SK-N-SH treated with all-trans-retinoic acid at 6 μM for 48 hours (cell line): ENCODE data around the gene XDH.

Experiments
- ATAC-seq: fragments of 200-7000 bp; cut with Tn5 transposase; 3 replicates; pipeline ENCODE4 v1.9.1; 2020; ENCODE audit warnings: mild to moderate bottlenecking, moderate library complexity
- ARNTL ChIP-seq: fragments of 450-650 bp; formaldehyde crosslinking; IDR thresholded peaks from 2 replicates; pipeline ENCODE4 v1.5.0; 2020; ENCODE audit warnings: low read depth, mild to moderate bottlenecking, moderate library complexity, borderline replicate concordance
- BACH2 ChIP-seq: fragments of 250-450 bp; sonication (Bioruptor Pico); IDR thresholded peaks from 2 replicates; pipeline ENCODE4 v1.9.0; 2021; ENCODE audit warnings: mild to moderate bottlenecking, borderline replicate concordance
- CREB5 ChIP-seq: fragments of 250-450 bp; sonication (Bioruptor Pico); IDR thresholded peaks from 2 replicates; pipeline ENCODE4 v1.5.1; 2020; ENCODE audit warnings: low read depth, mild to moderate bottlenecking, moderate library complexity
- CSDC2 ChIP-seq: fragments of 250-450 bp; sonication (Bioruptor Pico); IDR thresholded peaks from 2 replicates; pipeline ENCODE4 v1.5.0; 2020; ENCODE audit warnings: mild to moderate bottlenecking, moderate library complexity
- ESRRG ChIP-seq: fragments of 250-450 bp; sonication (Bioruptor Pico); IDR thresholded peaks from 2 replicates; pipeline ENCODE4 v1.6.1; 2021; ENCODE audit warnings: mild to moderate bottlenecking
- GLIS3 ChIP-seq: fragments of 250-450 bp; sonication (Bioruptor Pico); IDR thresholded peaks from 2 replicates; pipeline ENCODE4 v1.5.0; 2020; ENCODE audit warnings: mild to moderate bottlenecking, moderate library complexity
- ISL1 ChIP-seq: fragments of 250-450 bp; sonication (Bioruptor Pico); IDR thresholded peaks from 2 replicates; pipeline ENCODE4 v2.1.2; 2022; ENCODE audit warnings: mild to moderate bottlenecking, moderate library complexity
- OSR1 ChIP-seq: fragments of 250-450 bp; sonication (Bioruptor Pico); IDR thresholded peaks from 2 replicates; pipeline ENCODE4 v1.8.0; 2022; ENCODE audit warnings: moderate library complexity, mild to moderate bottlenecking, inconsistent platforms
- PPARA ChIP-seq: fragments of 250-450 bp; sonication (Bioruptor Pico); IDR thresholded peaks from 2 replicates; pipeline ENCODE4 v1.5.0; 2020; ENCODE audit warnings: mild to moderate bottlenecking, borderline replicate concordance
- RARB ChIP-seq: fragments of 250-450 bp; sonication (Bioruptor Pico); IDR thresholded peaks from 2 replicates; pipeline ENCODE4 v1.8.0; 2021; ENCODE audit warnings: mild to moderate bottlenecking, moderate library complexity
- SNAI2 ChIP-seq: fragments of 250-450 bp; sonication (Bioruptor Pico); IDR thresholded peaks from 2 replicates; pipeline ENCODE4 v1.5.0; 2020; ENCODE audit warnings: mild to moderate bottlenecking, moderate library complexity
- TCF4 ChIP-seq: fragments of 250-450 bp; sonication (Bioruptor Pico); IDR thresholded peaks from 2 replicates; pipeline ENCODE4 v1.8.0; 2021; ENCODE audit warnings: mild to moderate bottlenecking, moderate library complexity, borderline replicate concordance
- TOX ChIP-seq: fragments of 250-450 bp; sonication (Bioruptor Pico); IDR thresholded peaks from 2 replicates; pipeline ENCODE4 v1.8.0; 2021; ENCODE audit warnings: mild to moderate bottlenecking, moderate library complexity, borderline replicate concordance
- ZC3H10 ChIP-seq: fragments of 250-450 bp; sonication (Bioruptor Pico); IDR thresholded peaks from 2 replicates; pipeline ENCODE4 v1.5.1; 2021; ENCODE audit warnings: mild to moderate bottlenecking, moderate library complexity
- ZFP3 ChIP-seq: fragments of 250-450 bp; sonication (Bioruptor Pico); IDR thresholded peaks from 2 replicates; pipeline ENCODE4 v1.5.0; 2020; ENCODE audit warnings: mild to moderate bottlenecking, moderate library complexity
- ZFP30 ChIP-seq: fragments of 450-650 bp; formaldehyde crosslinking; IDR thresholded peaks from 2 replicates; pipeline ENCODE4 v1.5.0; 2022; ENCODE audit warnings: mild to moderate bottlenecking, moderate library complexity
- ZNF565 ChIP-seq: fragments of 450-650 bp; formaldehyde crosslinking; conservative IDR thresholded peaks from 2 replicates; pipeline ENCODE4 v1.5.0; 2020; ENCODE audit warnings: low read depth, mild to moderate bottlenecking, moderate library complexity
- ZNF70 ChIP-seq: fragments of 450-650 bp; formaldehyde crosslinking; IDR thresholded peaks from 2 replicates; pipeline ENCODE4 v1.5.0; 2020; ENCODE audit warnings: mild to moderate bottlenecking, moderate library complexity
- ZNF8 ChIP-seq: fragments of 450-650 bp; formaldehyde crosslinking; IDR thresholded peaks from 2 replicates; pipeline ENCODE4 v1.5.0; 2020; ENCODE audit warnings: mild to moderate bottlenecking, moderate library complexity
- TF ChIP-seq, protein P1 (sequence below): fragments of 250-450 bp; sonication (Bioruptor Pico); IDR thresholded peaks from 2 replicates; pipeline ENCODE4 v1.5.1; 2021; ENCODE audit warnings: mild to moderate bottlenecking, moderate library complexity
- TF ChIP-seq, protein P2 (sequence below): fragments of 250-450 bp; sonication (Bioruptor Pico); IDR thresholded peaks from 2 replicates; pipeline ENCODE4 v1.8.0; 2021; ENCODE audit warnings: low read depth, mild to moderate bottlenecking, moderate library complexity, borderline replicate concordance
- TF ChIP-seq, protein P3 (sequence below): fragments of 250-450 bp; sonication (Bioruptor Pico); IDR thresholded peaks from 2 replicates; pipeline ENCODE4 v1.5.0; 2020; ENCODE audit warnings: mild to moderate bottlenecking, moderate library complexity
- TF ChIP-seq, protein P4 (sequence below): fragments of 250-450 bp; sonication (Bioruptor Pico); IDR thresholded peaks from 2 replicates; pipeline ENCODE4 v1.8.0; 2020; ENCODE audit warnings: mild to moderate bottlenecking, moderate library complexity, borderline replicate concordance

Gene XDH

DNA sequence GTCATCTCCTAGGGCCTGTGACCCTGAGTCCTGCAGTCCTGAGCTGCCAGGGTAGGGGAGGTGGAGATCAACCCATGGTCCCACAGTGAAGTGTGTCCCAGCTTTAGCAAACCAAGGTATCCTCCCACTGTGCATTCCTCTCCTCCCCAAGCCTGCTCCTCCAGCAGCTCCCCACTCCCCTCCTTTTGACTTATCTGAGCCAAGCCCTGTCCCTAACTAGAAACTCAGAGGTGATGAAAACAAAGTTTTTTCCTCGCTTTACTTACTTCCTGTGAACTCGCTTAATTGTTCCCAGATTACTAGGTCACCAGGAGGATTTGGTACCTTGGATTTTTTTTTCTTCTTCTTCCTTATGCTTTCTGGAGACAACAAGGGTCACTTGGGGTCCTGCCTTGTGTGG, 99.8 kb downstream of the XDH start:
- TF ChIP-seq ESRRG (CRISPR knock-in tag) (no peak), BACH2 (no peak), CREB5 (CRISPR knock-in tag) (no peak)
- TF ChIP-seq, protein P1, sequence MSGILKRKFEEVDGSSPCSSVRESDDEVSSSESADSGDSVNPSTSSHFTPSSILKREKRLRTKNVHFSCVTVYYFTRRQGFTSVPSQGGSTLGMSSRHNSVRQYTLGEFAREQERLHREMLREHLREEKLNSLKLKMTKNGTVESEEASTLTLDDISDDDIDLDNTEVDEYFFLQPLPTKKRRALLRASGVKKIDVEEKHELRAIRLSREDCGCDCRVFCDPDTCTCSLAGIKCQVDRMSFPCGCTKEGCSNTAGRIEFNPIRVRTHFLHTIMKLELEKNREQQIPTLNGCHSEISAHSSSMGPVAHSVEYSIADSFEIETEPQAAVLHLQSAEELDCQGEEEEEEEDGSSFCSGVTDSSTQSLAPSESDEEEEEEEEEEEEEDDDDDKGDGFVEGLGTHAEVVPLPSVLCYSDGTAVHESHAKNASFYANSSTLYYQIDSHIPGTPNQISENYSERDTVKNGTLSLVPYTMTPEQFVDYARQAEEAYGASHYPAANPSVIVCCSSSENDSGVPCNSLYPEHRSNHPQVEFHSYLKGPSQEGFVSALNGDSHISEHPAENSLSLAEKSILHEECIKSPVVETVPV: no peak
- TF ChIP-seq, protein P2, sequence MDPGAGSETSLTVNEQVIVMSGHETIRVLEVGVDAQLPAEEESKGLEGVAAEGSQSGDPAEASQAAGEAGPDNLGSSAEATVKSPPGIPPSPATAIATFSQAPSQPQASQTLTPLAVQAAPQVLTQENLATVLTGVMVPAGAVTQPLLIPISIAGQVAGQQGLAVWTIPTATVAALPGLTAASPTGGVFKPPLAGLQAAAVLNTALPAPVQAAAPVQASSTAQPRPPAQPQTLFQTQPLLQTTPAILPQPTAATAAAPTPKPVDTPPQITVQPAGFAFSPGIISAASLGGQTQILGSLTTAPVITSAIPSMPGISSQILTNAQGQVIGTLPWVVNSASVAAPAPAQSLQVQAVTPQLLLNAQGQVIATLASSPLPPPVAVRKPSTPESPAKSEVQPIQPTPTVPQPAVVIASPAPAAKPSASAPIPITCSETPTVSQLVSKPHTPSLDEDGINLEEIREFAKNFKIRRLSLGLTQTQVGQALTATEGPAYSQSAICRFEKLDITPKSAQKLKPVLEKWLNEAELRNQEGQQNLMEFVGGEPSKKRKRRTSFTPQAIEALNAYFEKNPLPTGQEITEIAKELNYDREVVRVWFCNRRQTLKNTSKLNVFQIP (CRISPR knock-in tag): no peak

DNA sequence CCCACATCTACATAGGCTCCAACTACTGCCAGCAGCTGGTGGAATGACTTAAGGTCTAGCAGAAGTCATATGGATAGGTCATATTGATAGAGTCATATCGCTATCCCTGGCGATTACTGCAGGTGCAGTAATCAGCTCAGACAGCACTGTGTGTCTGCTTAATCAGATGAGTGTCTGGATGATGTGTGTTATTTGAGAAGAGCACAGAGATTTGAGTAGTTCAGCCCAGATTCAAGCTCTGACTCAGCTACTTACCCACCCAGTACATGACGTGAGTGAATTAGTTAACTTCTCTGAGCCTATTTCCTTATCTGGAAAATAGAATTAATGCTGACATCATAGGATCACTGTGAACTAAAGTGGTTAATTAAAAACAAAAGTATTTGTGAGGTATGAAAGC, 101.6 kb downstream of the XDH start:
- ATAC-seq: peak; percentile 78
- TF ChIP-seq ESRRG (CRISPR knock-in tag) (0 out of 2 replicates have a peak, but pooled peaks have one; percentile 48), TOX (no peak), OSR1 (CRISPR knock-in tag) (no peak), ZNF8 (CRISPR knock-in tag) (no peak; the same call in 1 of the 2 replicates), ISL1 (CRISPR knock-in tag) (peak; percentile 84), CSDC2 (CRISPR knock-in tag) (no peak), TCF4 (CRISPR knock-in tag) (no peak), ARNTL (no peak), ZC3H10 (no peak), ZFP3 (CRISPR knock-in tag) (0 out of 2 replicates have a peak, but pooled peaks have one; percentile 50), ZNF70 (CRISPR knock-in tag) (no peak), ZFP30 (CRISPR knock-in tag) (no peak), BACH2 (no peak), RARB (CRISPR knock-in tag) (no peak), GLIS3 (0 out of 2 replicates have a peak, but pooled peaks have one; percentile 9), PPARA (CRISPR knock-in tag) (no peak), ZNF565 (no peak), SNAI2 (CRISPR knock-in tag) (peak; percentile 39; the same call in 1 of the 2 replicates), CREB5 (CRISPR knock-in tag) (peak; percentile 97)
- TF ChIP-seq, protein P2 (CRISPR knock-in tag): no peak
- TF ChIP-seq, protein P3, sequence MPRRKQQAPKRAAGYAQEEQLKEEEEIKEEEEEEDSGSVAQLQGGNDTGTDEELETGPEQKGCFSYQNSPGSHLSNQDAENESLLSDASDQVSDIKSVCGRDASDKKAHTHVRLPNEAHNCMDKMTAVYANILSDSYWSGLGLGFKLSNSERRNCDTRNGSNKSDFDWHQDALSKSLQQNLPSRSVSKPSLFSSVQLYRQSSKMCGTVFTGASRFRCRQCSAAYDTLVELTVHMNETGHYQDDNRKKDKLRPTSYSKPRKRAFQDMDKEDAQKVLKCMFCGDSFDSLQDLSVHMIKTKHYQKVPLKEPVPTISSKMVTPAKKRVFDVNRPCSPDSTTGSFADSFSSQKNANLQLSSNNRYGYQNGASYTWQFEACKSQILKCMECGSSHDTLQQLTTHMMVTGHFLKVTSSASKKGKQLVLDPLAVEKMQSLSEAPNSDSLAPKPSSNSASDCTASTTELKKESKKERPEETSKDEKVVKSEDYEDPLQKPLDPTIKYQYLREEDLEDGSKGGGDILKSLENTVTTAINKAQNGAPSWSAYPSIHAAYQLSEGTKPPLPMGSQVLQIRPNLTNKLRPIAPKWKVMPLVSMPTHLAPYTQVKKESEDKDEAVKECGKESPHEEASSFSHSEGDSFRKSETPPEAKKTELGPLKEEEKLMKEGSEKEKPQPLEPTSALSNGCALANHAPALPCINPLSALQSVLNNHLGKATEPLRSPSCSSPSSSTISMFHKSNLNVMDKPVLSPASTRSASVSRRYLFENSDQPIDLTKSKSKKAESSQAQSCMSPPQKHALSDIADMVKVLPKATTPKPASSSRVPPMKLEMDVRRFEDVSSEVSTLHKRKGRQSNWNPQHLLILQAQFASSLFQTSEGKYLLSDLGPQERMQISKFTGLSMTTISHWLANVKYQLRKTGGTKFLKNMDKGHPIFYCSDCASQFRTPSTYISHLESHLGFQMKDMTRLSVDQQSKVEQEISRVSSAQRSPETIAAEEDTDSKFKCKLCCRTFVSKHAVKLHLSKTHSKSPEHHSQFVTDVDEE (CRISPR knock-in tag): 0 out of 2 replicates have a peak, but pooled peaks have one; percentile 34
- TF ChIP-seq, protein P1: no peak
- TF ChIP-seq, protein P4, sequence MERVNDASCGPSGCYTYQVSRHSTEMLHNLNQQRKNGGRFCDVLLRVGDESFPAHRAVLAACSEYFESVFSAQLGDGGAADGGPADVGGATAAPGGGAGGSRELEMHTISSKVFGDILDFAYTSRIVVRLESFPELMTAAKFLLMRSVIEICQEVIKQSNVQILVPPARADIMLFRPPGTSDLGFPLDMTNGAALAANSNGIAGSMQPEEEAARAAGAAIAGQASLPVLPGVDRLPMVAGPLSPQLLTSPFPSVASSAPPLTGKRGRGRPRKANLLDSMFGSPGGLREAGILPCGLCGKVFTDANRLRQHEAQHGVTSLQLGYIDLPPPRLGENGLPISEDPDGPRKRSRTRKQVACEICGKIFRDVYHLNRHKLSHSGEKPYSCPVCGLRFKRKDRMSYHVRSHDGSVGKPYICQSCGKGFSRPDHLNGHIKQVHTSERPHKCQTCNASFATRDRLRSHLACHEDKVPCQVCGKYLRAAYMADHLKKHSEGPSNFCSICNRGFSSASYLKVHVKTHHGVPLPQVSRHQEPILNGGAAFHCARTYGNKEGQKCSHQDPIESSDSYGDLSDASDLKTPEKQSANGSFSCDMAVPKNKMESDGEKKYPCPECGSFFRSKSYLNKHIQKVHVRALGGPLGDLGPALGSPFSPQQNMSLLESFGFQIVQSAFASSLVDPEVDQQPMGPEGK (CRISPR knock-in tag): no peak
- TF ChIP-seq, all 23 proteins: peak for 7

More for the DNA sequence above, 99.8 kb downstream of the XDH start:
- no peak for ATAC-seq
